ENCODE data around the gene FIZ1. TPM values are rescaled to one million over a fixed set of nuclear protein-coding genes. Genes with fewer than 3 reads are reported as not detected.
A peak's percentile ranks its signal among the peaks of the same experiment; 100 is the strongest.

FIZ1 gene
- total and polyA plus RNA-seq, 2 of the 4 experiments (the other 2 are of a cell fraction), result 1.3 to 5.9 TPM

DNA sequence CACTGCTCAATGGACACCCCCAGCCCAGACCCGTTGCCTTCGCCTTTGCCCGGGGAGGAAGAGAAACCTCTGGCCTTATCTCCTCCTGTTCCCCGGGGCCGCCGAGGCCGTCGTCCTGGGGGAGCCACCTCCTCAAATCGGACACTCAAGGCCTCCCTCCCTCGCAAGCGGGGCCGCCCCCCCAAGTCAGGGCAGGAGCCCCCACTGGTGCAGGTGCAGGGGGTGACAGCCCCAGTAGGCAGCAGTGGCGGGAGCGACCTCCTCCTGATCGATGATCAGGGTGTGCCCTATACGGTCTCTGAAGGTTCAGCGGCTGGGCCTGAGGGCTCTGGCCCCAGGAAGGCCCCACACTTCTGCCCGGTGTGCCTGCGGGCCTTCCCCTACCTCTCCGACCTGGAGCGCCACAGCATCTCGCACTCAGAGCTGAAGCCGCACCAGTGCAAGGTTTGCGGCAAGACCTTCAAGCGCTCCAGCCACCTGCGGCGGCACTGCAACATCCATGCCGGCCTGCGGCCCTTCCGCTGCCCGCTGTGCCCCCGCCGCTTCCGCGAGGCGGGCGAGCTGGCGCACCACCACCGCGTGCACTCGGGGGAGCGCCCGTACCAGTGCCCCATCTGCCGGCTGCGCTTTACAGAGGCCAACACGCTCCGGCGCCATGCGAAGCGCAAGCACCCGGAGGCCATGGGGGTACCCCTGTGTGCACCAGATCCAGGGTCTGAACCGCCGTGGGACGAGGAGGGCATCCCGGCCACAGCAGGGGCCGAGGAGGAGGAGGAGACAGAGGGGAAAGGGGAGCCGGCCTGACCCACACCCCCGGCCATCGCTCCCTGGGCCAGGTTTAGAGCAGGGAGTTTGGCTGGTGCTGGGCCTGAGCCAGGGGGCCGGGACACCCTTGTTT, 3.0 kb upstream of the FIZ1 start (continued):
- TF ChIP-seq NFE2L2 (IDR thresholded peaks at IDR 0.05; ENCODE audit: low read depth, low read length), result no peak

DNA sequence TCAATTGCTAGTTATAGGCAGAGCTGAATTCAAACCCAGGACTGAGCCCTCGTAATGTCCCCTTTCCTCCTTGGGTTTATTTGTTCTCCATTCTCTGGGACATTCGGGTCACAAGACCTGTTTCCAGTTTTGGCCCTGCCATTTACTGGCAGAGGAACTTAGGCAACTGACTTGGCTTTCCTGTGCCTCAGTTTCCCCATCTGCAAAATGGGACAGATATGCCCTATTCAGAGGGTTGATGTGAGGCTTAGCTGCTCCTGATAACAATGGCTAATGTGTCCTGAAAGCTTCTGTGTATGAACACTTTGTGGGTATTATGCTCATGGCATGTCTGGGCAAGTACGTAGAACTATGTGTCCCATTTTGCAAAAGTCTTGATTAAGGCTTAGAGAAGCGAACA, 1.8 kb upstream of the FIZ1 start:
- H2BK120ac ChIP-seq (ENCODE audit: low read depth, low read length), result peak overlapping the region; percentile 28; the same call in 1 of the 2 replicates
- H3K18ac ChIP-seq (ENCODE audit: low read depth, low read length), result no peak overlapping the region
- H3K9ac ChIP-seq (ENCODE audit: low read depth, low read length), result peak overlapping the region; percentile 85; the same call in 1 of the 2 replicates
- peak overlapping the region; percentile 98 for H2AK9ac ChIP-seq (replicated peaks; ENCODE audit: low read depth, low read length, poor library complexity)
- in situ Hi-C loops (cut with MboI; ENCODE audit: low sequenced_read_pairs) (no loop called here), dilution Hi-C loops (cut with HindIII; ENCODE audit: low sequenced_read_pairs, unreplicated experiment) (no loop called here), intact Hi-C loops (cut with micrococcal nuclease) (no loop called here)
- no peaks in the 10 kb centered on the region for H3K27me3 ChIP-seq (ENCODE audit: control insufficient read depth, insufficient read depth, low read length)
- POLR2A ChIA-PET (ENCODE audit: unreplicated experiment), result interaction anchor here (0.5 kb wide), 1 partner anchor 69 kb away, joined by 7 read pairs; no protein-coding TSS in a partner anchor
- peak overlapping the region; percentile 53; the same call in 1 of the 2 replicates for H3K27ac ChIP-seq (ENCODE audit: insufficient read depth, low read length)
- peaks cover 11% of the 10 kb centered on the region; the same call in 1 of the 2 replicates for H4K20me1 ChIP-seq (ENCODE audit: insufficient read depth, low read length)
- peak overlapping the region; percentile 38; the same call in 1 of the 2 replicates for H2BK20ac ChIP-seq (ENCODE audit: low read depth, low read length)
- peak overlapping the region; percentile 69 for H3K23ac ChIP-seq (ENCODE audit: low read depth, low read length)
- BruUV-seq (replicated peaks), result no TSS peak
- peak overlapping the region; percentile 66; the same call in 1 of the 2 replicates for H3K56ac ChIP-seq (ENCODE audit: extremely low read depth, insufficient read depth, low read length)
- H3K9me3 ChIP-seq (ENCODE audit: control insufficient read depth, insufficient read depth, low read length), result no peaks in the 10 kb centered on the region
- no peak for ATAC-seq (ENCODE audit: low read depth)
- peaks cover 13% of the 10 kb centered on the region for H3K9me1 ChIP-seq (ENCODE audit: insufficient read depth, low read length)
- H2BK5ac ChIP-seq (ENCODE audit: low read depth, low read length, poor library complexity, severe bottlenecking), result peak overlapping the region; percentile 76
- peak overlapping the region; percentile 48 to 85 for H4K8ac ChIP-seq (ENCODE audit: low read depth in 2 of 2, low read length in 2 of 2)
- H3K79me1 ChIP-seq (ENCODE audit: low read depth in 1 of 2, low read length in 2 of 2), result peaks cover 19 to 38% of the 10 kb centered on the region in 2 experiments
- H3K4me2 ChIP-seq (ENCODE audit: low read depth, low read length), result peak overlapping the region; percentile 89
- peak overlapping the region; percentile 16 for H4K5ac ChIP-seq (ENCODE audit: low read depth, low read length)
- peak overlapping the region; percentile 67 for H3K4ac ChIP-seq (ENCODE audit: low read depth, low read length)
- WGBS, 2 experiments (ENCODE audit: extremely low coverage in 2 of 2, insufficient read length in 1 of 2), result 95% methylated on average over 4 of the region's 4 CpGs; no CpG with 5 or more reads in 1 of the 2 experiments
- H4K91ac ChIP-seq (ENCODE audit: insufficient read depth, low read depth, low read length), result peak overlapping the region; percentile 86
- peak overlapping the region; percentile 23; the same call in 1 of the 3 replicates for H2BK15ac ChIP-seq (ENCODE audit: low read depth, low read length)
- H2AFZ ChIP-seq (replicated peaks; ENCODE audit: low read length, poor library complexity), result peak overlapping the region; percentile 86
- peaks cover 4% of the 10 kb centered on the region; the same call in 1 of the 2 replicates for H3K4me1 ChIP-seq (ENCODE audit: control insufficient read depth, insufficient read depth, low read length)
- H3K14ac ChIP-seq (replicated peaks; ENCODE audit: low read depth, low read length), result peak overlapping the region; percentile 77
- TF ChIP-seq RAD21 (IDR thresholded peaks at IDR 0.05; ENCODE audit: low read length) (no peak), SMC3 (IDR thresholded peaks at IDR 0.05; ENCODE audit: low read depth, low read length) (no peak), NFE2L2 (IDR thresholded peaks at IDR 0.05; ENCODE audit: low read depth, low read length) (no peak), FOS (IDR thresholded peaks at IDR 0.05; ENCODE audit: low read depth, low read length) (no peak), POLR2A (IDR thresholded peaks at IDR 0.05; ENCODE audit: low read depth, low read length) (no peak), CHD1 (IDR thresholded peaks at IDR 0.05; ENCODE audit: low read depth, low read length) (no peak)
- peak overlapping the region; percentile 56; the same call in 1 of the 2 replicates for H3K4me3 ChIP-seq (ENCODE audit: insufficient read depth, low read depth, low read length)
- CTCF ChIA-PET, result no interaction called here
- H3K36me3 ChIP-seq (ENCODE audit: control insufficient read depth, insufficient read depth, low read length), result peaks cover 7% of the 10 kb centered on the region
- H2AK5ac ChIP-seq (ENCODE audit: low read depth, low read length), result peak overlapping the region; percentile 97
- DNase-seq, result no peak
